Measurements from ENCODE around the gene ZEB2.

Gene ZEB2

GRCh38 chr2:144511937-144512336, 8.0 kb downstream of the ZEB2 start:
- no peak overlapping the region for H3K4me3 ChIP-seq (ENCODE audit: control insufficient read depth, low read depth, low read length)
- no peak for DNase-seq (ENCODE audit: low read depth)
- peak; percentile 12 for TF ChIP-seq CTCF (conservative IDR thresholded peaks at IDR 0.05; ENCODE audit: control insufficient read depth, insufficient read depth, low read depth, low read length)

- TF ChIP-seq CTCF (conservative IDR thresholded peaks at IDR 0.05; ENCODE audit: control insufficient read depth, insufficient read depth, low read depth, low read length), result no peak
- DNase-seq (ENCODE audit: low read depth), result no peak
- H3K4me3 ChIP-seq (ENCODE audit: control insufficient read depth, low read depth, low read length), result no peak overlapping the region
Measured at GRCh38 chr2:144511226-144511810, 8.6 kb downstream of the ZEB2 start.

GRCh38 chr2:144510294-144510991, 9.5 kb downstream of the ZEB2 start:
- DNase-seq (ENCODE audit: low read depth), result peak; percentile 59
- TF ChIP-seq CTCF (conservative IDR thresholded peaks at IDR 0.05; ENCODE audit: control insufficient read depth, insufficient read depth, low read depth, low read length), result no peak
- no peak overlapping the region for H3K4me3 ChIP-seq (ENCODE audit: control insufficient read depth, low read depth, low read length)

GRCh38 chr2:144509879-144510221, 10.1 kb downstream of the ZEB2 start:
- DNase-seq (ENCODE audit: low read depth), result no peak
- no peak overlapping the region for H3K4me3 ChIP-seq (ENCODE audit: control insufficient read depth, low read depth, low read length)
- no peak for TF ChIP-seq CTCF (conservative IDR thresholded peaks at IDR 0.05; ENCODE audit: control insufficient read depth, insufficient read depth, low read depth, low read length)

GRCh38 chr2:144509001-144509878, 10.7 kb downstream of the ZEB2 start:
- TF ChIP-seq CTCF (conservative IDR thresholded peaks at IDR 0.05; ENCODE audit: control insufficient read depth, insufficient read depth, low read depth, low read length), result no peak
- no peak for DNase-seq (ENCODE audit: low read depth)
- H3K4me3 ChIP-seq (ENCODE audit: control insufficient read depth, low read depth, low read length), result no peak overlapping the region

GRCh38 chr2:144508172-144508851, 11.6 kb downstream of the ZEB2 start:
- H3K4me3 ChIP-seq (ENCODE audit: control insufficient read depth, low read depth, low read length), result no peak overlapping the region
- no peak for DNase-seq (ENCODE audit: low read depth)
- TF ChIP-seq CTCF (conservative IDR thresholded peaks at IDR 0.05; ENCODE audit: control insufficient read depth, insufficient read depth, low read depth, low read length), result no peak

Data from fibroblast of mammary gland (primary cell).